Nephron progenitor cell (in vitro differentiated cells): ENCODE results near the gene SORT1.
A peak's percentile ranks its signal among the peaks of the same experiment; 100 is the strongest.

ENCODE experiments used
- DNase-seq: peaks from one replicate; pipeline ENCODE4 v3.0.0; 2021
- H3K27ac Mint-ChIP-seq: 2 replicates; pipeline ENCODE4 v1.8.0; 2021; ENCODE audit warnings: mild to moderate bottlenecking, moderate library complexity, mixed read lengths
- H3K27me3 Mint-ChIP-seq: 2 replicates; pipeline ENCODE4 v1.8.0; 2021; ENCODE audit warnings: mild to moderate bottlenecking, low read depth, mixed read lengths; ENCODE audit not compliant: poor library complexity
- H3K36me3 Mint-ChIP-seq: 2 replicates; pipeline ENCODE4 v1.8.0; 2021; ENCODE audit warnings: low read depth, mixed read lengths
- H3K4me1 Mint-ChIP-seq: 2 replicates; pipeline ENCODE4 v1.8.0; 2021; ENCODE audit warnings: mixed read lengths
- H3K4me3 Mint-ChIP-seq: 2 replicates; pipeline ENCODE4 v1.8.0; 2021; ENCODE audit warnings: mild to moderate bottlenecking, moderate library complexity, mixed read lengths
- H3K9me3 Mint-ChIP-seq: 2 replicates; pipeline ENCODE4 v1.8.0; 2021; ENCODE audit warnings: mild to moderate bottlenecking, moderate library complexity, mixed read lengths
- CTCF ChIP-seq: fragments of 200-600 bp; sonication (generic); IDR thresholded peaks from 2 replicates; pipeline ENCODE4 v1.5.0; 2021; ENCODE audit warnings: antibody characterized with exemption

SORT1 gene

GRCh38 chr1:109400035-109400655 is 2.4 kb upstream of the SORT1 start:
- Mint-ChIP-seq H3K27me3 (peaks cover 21% of the 10 kb centered on the region), H3K9me3 (no peaks in the 10 kb centered on the region), H3K36me3 (peaks cover 11% of the 10 kb centered on the region), H3K4me3 (no peak overlapping the region), H3K4me1 (peaks cover 34% of the 10 kb centered on the region), H3K27ac (no peak overlapping the region)
- TF ChIP-seq CTCF = no peak
- DNase-seq = no peak

GRCh38 chr1:109399326-109399957 is 1.7 kb upstream of the SORT1 start:
- H3K9me3 Mint-ChIP-seq = no peaks in the 10 kb centered on the region
- peak; percentile 24 for DNase-seq
- H3K36me3 Mint-ChIP-seq = peaks cover 4% of the 10 kb centered on the region
- H3K4me1 Mint-ChIP-seq = peaks cover 38% of the 10 kb centered on the region
- peaks cover 25% of the 10 kb centered on the region for H3K27me3 Mint-ChIP-seq
- TF ChIP-seq CTCF = peak; percentile 64
- H3K27ac Mint-ChIP-seq = no peak overlapping the region
- H3K4me3 Mint-ChIP-seq = peak overlapping the region; percentile 69

- H3K4me1 Mint-ChIP-seq = peaks cover 47% of the 10 kb centered on the region
- H3K27me3 Mint-ChIP-seq = peaks cover 25% of the 10 kb centered on the region
- H3K4me3 Mint-ChIP-seq = peak overlapping the region; percentile 84
- peaks cover under 1% of the 10 kb centered on the region for H3K36me3 Mint-ChIP-seq
- no peak overlapping the region for H3K27ac Mint-ChIP-seq
- TF ChIP-seq CTCF = no peak
- DNase-seq = no peak
- no peaks in the 10 kb centered on the region for H3K9me3 Mint-ChIP-seq
Measured at GRCh38 chr1:109398343-109399225, 866 bp upstream of the SORT1 start.

- no peak for DNase-seq
- Mint-ChIP-seq H3K9me3 (no peaks in the 10 kb centered on the region), H3K4me1 (peaks cover 63% of the 10 kb centered on the region), H3K27ac (no peak overlapping the region), H3K4me3 (peak overlapping the region; percentile 96), H3K27me3 (peaks cover 25% of the 10 kb centered on the region), H3K36me3 (no peaks in the 10 kb centered on the region)
- TF ChIP-seq CTCF = no peak
Measured at GRCh38 chr1:109396871-109397580, 692 bp downstream of the SORT1 start.

GRCh38 chr1:109396513-109396839 is 1.2 kb downstream of the SORT1 start:
- DNase-seq = no peak
- H3K27me3 Mint-ChIP-seq = peaks cover 25% of the 10 kb centered on the region
- H3K9me3 Mint-ChIP-seq = no peaks in the 10 kb centered on the region
- TF ChIP-seq CTCF = no peak
- H3K4me3 Mint-ChIP-seq = peak overlapping the region; percentile 96
- no peaks in the 10 kb centered on the region for H3K36me3 Mint-ChIP-seq
- peaks cover 68% of the 10 kb centered on the region for H3K4me1 Mint-ChIP-seq
- no peak overlapping the region for H3K27ac Mint-ChIP-seq
